Islet of Langerhans (tissue), 1 donor: ENCODE data around the gene CD84.
A peak's percentile ranks its signal among the peaks of the same experiment; 100 is the strongest.
"Not testable (repeated sequence)": the region's sequence is repeated elsewhere in the genome, so short reads cannot be mapped to it uniquely, and the experiment has no call there.

ENCODE experiments used
- FAIRE-seq: peaks from one replicate; lab custom pipeline; 2011; peaks lifted over from hg19 to GRCh38; lab: Jason Lieb, UNC

The CD84 gene

DNA sequence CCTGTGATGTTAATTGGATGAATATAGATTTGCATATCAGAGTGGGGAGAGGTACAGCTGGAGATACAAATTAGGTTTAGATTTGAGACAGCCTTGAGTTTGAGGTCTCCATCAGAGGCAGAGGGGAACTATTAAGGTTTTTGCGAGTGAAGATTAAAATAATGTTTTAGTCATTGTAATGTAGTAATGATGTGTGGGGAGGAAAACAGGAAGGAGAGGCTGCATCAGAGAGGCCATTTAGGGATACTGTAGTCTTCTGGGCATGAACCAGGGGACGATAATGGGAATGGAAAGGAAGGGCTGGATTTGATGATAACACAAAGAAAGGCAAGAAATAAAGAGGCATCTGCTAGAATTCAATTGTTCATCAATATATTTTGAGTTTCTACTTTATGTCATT is 9.5 kb downstream of the CD84 start:
- FAIRE-seq, result no peak

DNA sequence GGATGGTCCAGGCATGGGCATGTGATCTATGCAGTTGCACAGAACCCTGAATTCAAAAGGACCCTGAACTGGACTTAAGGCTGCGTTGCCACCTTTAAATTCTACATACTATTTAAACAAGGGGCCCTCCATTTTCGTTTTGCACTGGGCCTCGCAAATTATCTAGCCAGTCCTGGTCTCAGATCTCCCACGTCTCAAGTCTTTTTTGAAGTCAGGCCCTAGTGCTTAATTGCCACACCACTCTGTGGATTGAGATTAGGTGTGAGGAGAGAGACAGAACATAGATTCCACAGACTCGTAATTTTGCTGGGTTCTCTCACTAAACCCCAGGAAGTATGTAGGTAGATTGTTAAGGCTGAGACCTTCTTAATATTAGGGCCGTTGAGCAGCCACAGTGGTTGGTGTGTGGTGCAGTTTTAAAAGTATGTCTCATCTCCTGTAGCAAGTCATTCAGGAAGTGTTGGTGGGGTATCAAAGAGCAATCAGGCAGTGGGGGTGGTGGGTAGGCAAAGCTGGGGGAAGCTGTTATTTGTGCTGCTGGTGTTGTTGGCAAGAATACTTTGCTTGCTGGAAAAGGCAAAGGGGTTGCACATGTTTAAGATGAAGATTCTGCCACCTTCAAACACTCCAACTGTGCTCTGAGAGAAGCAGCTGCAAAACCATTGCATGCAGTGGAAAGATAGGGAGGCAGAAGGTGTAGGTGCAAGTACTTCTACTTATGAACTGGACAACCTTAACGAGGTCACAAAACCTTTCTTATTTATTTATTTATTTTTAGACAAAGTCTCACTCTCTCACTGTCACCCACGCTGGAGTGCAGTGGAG is 11.2 kb downstream of the CD84 start:
- FAIRE-seq, result no peak

DNA sequence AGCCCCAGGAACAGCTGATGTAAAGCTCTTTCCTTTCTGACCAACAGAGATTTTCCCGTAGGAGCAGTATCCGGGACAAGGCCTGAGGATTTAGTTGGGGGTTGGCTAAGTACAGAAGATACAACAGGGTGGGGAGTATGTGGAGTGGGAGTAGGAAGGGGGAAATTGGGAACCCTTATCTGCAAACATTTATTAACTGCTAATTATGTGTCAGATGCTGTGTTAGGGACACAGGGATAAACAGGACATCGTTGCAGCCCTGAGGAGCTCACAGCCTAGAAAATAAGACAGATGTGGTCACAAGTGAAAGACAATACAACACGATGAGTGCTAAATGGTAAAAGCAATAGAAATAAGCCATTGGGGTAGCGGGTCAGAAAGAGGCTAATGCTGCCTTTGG is 12.0 kb downstream of the CD84 start:
- no peak for FAIRE-seq

- FAIRE-seq, result no peak
Observed at GRCh38 chr1:160565564-160565963, 13.7 kb downstream of the CD84 start.

GRCh38 chr1:160563230-160563629 is 16.1 kb downstream of the CD84 start:
- not testable (repeated sequence) for FAIRE-seq

- FAIRE-seq, result not testable (repeated sequence)
Observed at GRCh38 chr1:160562745-160563144, 16.6 kb downstream of the CD84 start.

DNA sequence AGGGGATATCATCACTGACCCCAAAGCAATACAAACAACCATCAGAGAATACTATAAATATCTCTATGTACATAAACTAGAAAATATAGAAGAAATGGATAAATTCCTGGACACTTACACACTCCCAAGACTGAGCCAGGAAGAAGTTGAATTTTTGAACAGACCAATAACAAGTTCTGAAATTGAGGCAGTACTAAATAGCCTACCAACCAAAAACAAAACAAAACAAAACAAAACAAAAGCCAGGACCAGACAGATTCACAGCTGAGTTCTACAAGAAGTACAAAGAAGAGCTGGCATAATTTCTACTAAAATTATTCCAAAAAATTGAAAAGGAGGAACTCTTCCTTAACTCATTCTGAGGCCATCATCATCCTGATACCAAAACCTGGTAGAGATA is 18.5 kb downstream of the CD84 start:
- no peak for FAIRE-seq

GRCh38 chr1:160560045-160560705 is 19.1 kb downstream of the CD84 start:
- no peak for FAIRE-seq

- FAIRE-seq, result not testable (repeated sequence)
Observed at GRCh38 chr1:160559437-160559836, 19.9 kb downstream of the CD84 start.

GRCh38 chr1:160558660-160559380 is 20.5 kb downstream of the CD84 start:
- no peak for FAIRE-seq

DNA sequence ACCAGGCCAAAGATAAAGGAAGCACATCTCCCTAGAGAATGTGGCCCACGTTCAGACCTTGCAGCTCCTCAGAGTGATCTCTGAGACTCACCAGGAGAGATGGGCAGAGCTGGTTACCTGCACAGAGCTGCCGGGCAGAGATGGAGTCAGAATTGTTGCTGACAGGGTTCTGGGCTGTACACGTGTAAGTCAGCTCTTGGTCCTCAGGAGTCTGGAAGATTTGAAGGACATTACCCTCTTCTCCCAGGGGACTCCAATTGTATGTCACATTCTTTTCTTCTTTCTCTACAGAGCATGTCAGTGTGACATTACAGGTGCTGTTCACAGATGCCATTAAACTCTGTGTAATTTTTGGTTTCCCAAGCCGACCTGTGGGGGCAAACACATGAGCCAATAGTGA is 25.5 kb downstream of the CD84 start:
- no peak for FAIRE-seq

DNA sequence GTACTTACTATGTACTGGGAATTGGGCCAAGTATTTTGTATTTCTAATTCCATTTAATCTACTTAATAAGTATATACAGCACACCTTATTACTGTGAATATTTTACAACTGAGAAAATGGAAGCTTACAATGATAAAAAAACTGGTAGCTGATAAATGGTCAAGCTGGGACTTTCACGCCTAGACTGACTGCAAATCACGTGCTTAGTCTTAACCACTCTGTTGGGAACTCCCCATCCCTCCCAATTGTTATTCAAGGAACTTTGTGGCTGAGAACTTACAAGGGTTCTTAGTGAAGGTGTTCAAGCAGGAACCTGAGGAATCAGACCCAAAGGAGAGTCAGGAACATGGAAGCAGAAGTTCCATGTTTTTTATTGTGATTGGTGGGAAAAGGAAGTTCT is 26.9 kb downstream of the CD84 start:
- no peak for FAIRE-seq

GRCh38 chr1:160550572-160551034 is 28.7 kb downstream of the CD84 start:
- FAIRE-seq, result no peak

- FAIRE-seq, result no peak
Observed at GRCh38 chr1:160549665-160550006, 29.7 kb downstream of the CD84 start.

GRCh38 chr1:160548960-160549664 is 30.2 kb downstream of the CD84 start:
- peak; percentile 73 for FAIRE-seq

DNA sequence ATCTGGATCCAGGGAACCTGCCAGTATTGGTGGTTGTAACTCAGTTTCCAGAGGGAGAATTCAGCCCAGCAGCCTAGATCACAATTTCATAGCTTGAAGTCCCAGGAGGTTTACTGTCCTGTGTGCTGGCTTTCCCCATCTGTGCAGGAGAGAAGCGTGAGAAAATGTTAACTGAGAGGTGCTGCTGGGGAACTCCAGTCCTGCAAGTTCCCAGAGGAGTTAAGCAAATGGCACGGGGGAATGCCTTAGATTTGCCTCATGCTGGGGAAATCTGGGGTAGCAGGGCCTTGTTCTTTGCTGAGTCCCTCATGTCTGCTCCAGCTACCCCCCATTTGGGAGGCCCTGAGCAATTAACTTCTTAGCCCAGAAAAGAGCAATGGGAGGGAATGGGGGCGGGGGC is 31.1 kb downstream of the CD84 start:
- FAIRE-seq, result no peak

- no peak for FAIRE-seq
Observed at GRCh38 chr1:160547422-160547821, 31.9 kb downstream of the CD84 start.

DNA sequence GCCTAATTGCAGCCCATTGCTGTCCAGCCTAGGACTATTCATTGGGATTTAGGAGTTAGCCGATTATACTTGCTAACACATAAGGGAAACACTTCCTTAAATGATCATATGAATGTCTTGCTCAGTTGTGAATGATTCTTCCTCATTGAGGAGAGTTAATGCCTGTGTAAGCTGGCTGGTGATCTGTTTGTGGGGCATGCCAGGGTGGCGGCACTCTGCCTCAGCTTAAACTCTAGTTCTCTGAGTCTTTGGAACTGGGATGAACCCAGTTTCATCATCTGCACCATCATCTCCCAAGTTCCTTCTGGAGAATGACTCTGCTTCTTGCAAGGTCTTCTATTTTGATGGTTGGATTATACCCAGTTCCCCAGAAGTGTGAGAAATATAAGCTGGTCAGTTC is 32.4 kb downstream of the CD84 start:
- FAIRE-seq, result no peak

DNA sequence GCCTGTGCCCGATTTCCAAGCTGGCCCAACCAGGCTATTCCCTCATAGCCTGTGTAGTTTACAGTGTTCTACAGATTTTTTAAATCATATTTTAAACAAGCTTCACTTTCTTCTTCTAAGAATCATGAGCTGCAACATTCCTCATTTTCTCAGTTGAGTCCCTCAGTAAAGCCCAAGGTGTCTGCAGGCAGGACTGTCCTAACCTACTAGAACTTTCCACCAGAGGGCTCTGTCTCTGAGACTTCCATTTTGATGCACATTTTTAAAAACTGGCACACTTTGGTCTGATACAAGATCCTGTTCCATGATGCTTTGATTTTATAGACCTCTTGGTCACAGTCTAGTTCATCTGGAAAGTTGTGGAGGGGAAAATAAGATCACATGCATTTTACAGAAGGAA is 34.6 kb downstream of the CD84 start:
- no peak for FAIRE-seq

DNA sequence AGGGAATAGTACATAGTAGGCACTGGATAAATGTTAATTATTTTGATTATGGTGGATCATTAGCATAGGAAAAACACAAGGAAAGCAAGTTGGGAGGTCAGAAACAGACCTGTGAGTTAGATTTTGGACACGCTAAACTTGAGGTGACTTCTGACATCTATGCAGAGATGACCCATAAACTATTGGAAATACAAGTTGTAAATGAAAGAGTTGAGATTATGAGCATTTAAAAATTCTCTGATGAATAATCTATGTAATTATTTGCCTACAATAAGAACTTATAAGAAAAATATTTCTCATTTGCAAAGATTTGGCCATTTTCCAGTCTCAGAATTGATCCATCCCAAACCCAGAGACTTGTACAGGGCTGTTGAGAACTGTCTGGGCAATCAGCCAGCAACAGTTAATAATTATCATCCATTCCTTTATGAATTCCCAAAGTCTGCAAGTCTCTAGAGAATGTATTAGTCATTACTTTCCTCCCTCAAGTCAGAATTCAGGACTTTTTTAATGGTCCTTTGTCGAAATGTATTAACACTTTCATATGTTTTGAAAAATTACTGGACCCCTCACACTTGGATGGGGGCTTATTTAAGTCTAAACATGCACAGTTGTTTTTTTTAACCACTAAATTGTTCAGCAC is 36.9 kb downstream of the CD84 start:
- peak; percentile 43 for FAIRE-seq

- FAIRE-seq, result no peak
Observed at GRCh38 chr1:160541622-160542302, 37.5 kb downstream of the CD84 start.

DNA sequence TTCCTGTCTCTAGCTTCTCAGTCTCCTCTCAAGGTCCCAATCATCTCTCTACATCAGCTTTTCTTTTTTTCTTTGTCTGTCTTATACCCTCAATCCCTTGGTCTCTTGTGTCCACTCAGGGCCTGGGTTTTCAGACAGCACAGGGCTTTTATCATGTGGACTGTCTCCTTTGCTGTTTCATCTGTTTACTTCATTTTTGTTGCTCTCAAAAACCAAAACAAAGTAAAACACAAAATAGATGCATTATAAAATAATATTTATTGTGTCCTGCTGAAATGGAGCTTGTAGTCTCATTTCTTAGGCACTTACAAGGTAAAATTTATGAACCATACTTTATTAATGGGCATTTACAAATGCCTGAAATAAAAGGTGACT is 38.5 kb downstream of the CD84 start:
- FAIRE-seq, result no peak
